ENCODE results near the gene SYNPO2L. TPM values are rescaled to one million over a fixed set of nuclear protein-coding genes. Genes with fewer than 3 reads are reported as not detected.
"Not testable (repeated sequence)": the region's sequence is repeated elsewhere in the genome, so short reads cannot be mapped to it uniquely, and the experiment has no call there.

SYNPO2L gene
- total and polyA plus RNA-seq, 8 donors: 0.20 to 1.3 (median 0.79) TPM

DNA sequence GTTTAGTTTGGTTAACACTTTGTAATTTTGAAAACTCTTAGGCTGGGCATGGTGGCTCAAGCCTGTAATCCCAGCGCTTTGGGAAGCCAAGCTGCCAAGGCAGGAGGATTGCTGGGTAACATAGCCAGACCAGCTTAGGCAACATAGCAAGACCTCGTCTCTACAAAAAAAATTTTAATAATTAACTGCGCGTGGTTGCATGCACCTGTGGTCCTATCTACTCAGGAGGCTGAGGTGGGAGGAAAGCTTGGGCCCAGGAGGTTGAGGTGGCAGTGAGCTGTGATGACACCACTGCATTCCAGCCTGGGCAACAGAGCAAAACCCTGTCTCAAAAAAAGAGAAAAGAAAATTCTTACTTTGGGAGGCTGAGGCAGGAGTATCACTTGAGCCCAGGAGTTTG is 32.8 kb downstream of the SYNPO2L start:
- Histone ChIP-seq H3K4me3 (no peak overlapping the region), H3K36me3 (no peaks in the 10 kb centered on the region), H3K27me3 (no peaks in the 10 kb centered on the region), H3K4me1 (peaks cover 10 to 11% of the 10 kb centered on the region in 2 donors), H3K9me3 (no peaks in the 10 kb centered on the region), H3K27ac (no peak overlapping the region)
- ATAC-seq (no peak), DNase-seq (no peak)
- intact Hi-C loops (cut with DNase I): no loop called here
- TF ChIP-seq, protein P1, sequence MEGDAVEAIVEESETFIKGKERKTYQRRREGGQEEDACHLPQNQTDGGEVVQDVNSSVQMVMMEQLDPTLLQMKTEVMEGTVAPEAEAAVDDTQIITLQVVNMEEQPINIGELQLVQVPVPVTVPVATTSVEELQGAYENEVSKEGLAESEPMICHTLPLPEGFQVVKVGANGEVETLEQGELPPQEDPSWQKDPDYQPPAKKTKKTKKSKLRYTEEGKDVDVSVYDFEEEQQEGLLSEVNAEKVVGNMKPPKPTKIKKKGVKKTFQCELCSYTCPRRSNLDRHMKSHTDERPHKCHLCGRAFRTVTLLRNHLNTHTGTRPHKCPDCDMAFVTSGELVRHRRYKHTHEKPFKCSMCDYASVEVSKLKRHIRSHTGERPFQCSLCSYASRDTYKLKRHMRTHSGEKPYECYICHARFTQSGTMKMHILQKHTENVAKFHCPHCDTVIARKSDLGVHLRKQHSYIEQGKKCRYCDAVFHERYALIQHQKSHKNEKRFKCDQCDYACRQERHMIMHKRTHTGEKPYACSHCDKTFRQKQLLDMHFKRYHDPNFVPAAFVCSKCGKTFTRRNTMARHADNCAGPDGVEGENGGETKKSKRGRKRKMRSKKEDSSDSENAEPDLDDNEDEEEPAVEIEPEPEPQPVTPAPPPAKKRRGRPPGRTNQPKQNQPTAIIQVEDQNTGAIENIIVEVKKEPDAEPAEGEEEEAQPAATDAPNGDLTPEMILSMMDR (IDR thresholded peaks at IDR 0.05): no peak

DNA sequence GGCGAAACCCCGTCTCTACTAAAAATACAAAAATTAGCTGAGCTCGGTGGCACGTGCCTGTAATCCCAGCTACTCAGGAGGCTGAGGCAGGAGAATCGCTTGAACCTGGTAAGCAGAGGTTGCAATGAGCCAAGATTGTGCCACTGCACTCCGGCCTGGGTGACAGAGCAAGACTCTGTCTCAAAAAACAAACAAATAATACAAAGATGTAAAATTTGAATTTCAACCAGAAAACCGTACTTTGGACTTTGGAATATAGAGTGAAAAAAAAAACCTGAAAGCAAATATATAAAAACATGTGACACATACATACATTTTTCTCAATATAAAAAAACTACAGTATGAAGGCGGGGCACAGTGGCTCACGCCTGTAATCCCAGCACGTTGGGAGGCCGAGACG is 34.9 kb downstream of the SYNPO2L start:
- H3K27me3 ChIP-seq; ATAC-seq; H3K4me3 ChIP-seq; H3K36me3 ChIP-seq; H3K4me1 ChIP-seq; intact Hi-C loops (cut with DNase I); DNase-seq; H3K9me3 ChIP-seq; H3K27ac ChIP-seq: not testable (repeated sequence)

DNA sequence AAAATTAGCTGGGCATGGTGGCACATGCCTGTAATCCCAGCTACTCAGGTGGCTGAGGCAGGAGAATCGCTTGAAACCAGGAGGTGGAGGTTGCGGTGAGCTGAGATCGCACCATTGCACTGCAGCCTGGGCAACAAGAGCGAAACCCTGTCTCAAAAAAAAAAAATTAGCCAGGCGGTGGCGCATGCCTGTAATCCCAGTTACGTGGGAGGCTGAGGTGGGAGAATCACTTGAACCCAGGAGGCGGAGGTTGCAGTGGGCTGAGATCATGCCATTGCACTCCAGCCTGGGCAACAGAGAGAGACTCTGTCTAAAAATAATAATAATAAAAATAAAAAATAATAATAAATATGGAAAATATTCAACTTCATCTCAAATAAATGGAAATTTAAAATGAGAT is 38.7 kb downstream of the SYNPO2L start:
- H3K36me3 ChIP-seq; H3K4me3 ChIP-seq; H3K4me1 ChIP-seq; H3K27me3 ChIP-seq; H3K27ac ChIP-seq; H3K9me3 ChIP-seq; ATAC-seq; intact Hi-C loops (cut with DNase I); DNase-seq: not testable (repeated sequence)

DNA sequence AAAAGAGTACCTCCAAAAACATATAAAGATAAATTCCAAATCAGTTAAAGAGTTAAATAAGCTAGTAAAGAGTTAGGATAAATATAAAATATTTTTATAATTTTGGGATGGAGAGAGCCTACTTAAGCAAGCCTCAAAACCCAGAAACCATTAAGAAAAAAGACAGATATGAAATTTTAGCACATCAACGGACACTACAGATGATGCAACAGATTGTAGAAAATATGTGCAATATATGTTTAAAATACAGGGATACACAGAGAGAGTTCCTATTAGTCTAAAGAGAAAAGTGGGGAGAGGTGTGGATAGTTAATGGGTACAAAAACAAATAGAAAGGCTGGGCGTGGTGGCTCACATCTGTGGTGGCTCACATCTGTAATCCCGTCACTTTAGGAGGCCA is 41.1 kb downstream of the SYNPO2L start:
- TF ChIP-seq, protein P1 (IDR thresholded peaks at IDR 0.05): no peak
- no peak overlapping the region for H3K4me3 ChIP-seq
- no peaks in the 10 kb centered on the region for H3K36me3 ChIP-seq
- no peaks in the 10 kb centered on the region for H3K4me1 ChIP-seq
- no peaks in the 10 kb centered on the region for H3K27me3 ChIP-seq
- H3K27ac ChIP-seq: no peak overlapping the region
- ATAC-seq: no peak
- intact Hi-C loops (cut with DNase I): no loop called here
- no peak for DNase-seq
- H3K9me3 ChIP-seq: no peaks in the 10 kb centered on the region

DNA sequence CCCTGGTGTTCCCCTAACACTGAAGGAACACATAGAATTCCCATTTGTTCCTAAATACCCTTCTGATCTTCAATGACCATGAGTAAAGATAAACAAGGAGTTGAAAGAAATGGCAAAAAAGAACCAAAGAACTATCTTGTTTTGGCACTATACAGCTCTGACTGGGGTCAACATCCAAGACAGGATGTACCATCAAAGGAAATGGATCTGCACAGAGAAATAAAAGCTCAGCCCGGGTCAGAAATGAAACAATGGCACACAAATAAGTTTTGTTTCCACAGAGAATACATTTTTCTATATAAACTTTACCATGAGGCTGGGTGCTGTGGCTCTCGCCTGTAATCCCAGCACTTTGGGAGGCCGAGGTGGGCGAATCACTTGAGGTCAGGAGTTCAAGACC is 46.7 kb downstream of the SYNPO2L start:
- H3K27ac ChIP-seq: no peak overlapping the region
- DNase-seq: no peak
- no peak overlapping the region for H3K4me3 ChIP-seq
- ATAC-seq: no peak
- no peaks in the 10 kb centered on the region for H3K27me3 ChIP-seq
- no peaks in the 10 kb centered on the region for H3K9me3 ChIP-seq
- H3K36me3 ChIP-seq: no peaks in the 10 kb centered on the region
- intact Hi-C loops (cut with DNase I): no loop called here
- H3K4me1 ChIP-seq: no peaks in the 10 kb centered on the region
- TF ChIP-seq, protein P1 (IDR thresholded peaks at IDR 0.05): no peak

DNA sequence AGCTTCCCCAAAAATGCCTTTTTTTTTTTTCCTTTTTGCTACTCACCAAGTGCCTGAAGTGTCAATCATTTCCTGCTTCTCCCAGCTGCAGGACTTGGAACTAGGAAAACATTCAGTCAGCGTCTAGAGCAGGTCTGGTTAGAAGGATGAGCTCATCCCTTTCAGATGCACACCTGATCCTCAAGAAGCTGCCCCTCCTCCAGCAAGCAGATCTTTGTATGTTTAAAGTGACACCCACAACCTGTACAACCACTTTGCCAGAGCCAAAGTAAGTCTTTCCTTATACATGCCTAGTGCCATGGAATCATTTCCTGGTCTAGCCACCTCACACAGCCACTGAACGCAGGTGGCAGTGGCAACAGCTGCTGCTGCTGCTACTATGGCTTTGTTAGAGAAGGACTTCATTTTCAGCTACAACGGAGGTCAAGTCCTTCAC is 54.3 kb downstream of the SYNPO2L start:
- DNase-seq (peak in 2 of 4 donors; percentile 51 to 80), ATAC-seq (peak; percentile 95)
- Histone ChIP-seq H3K36me3 (no peaks in the 10 kb centered on the region), H3K9me3 (no peaks in the 10 kb centered on the region), H3K4me1 (no peaks in the 10 kb centered on the region), H3K4me3 (no peak overlapping the region), H3K27me3 (no peaks in the 10 kb centered on the region), H3K27ac (peak overlapping the region; percentile 3 to 15)
- intact Hi-C loops (cut with DNase I): no loop called here
- TF ChIP-seq, protein P1 (IDR thresholded peaks at IDR 0.05): no peak
